Measurements from ENCODE around the gene ATP9B.

GRCh38 chr18:79333046-79333445, 263.9 kb downstream of the ATP9B start:
- TF ChIP-seq, protein P1, sequence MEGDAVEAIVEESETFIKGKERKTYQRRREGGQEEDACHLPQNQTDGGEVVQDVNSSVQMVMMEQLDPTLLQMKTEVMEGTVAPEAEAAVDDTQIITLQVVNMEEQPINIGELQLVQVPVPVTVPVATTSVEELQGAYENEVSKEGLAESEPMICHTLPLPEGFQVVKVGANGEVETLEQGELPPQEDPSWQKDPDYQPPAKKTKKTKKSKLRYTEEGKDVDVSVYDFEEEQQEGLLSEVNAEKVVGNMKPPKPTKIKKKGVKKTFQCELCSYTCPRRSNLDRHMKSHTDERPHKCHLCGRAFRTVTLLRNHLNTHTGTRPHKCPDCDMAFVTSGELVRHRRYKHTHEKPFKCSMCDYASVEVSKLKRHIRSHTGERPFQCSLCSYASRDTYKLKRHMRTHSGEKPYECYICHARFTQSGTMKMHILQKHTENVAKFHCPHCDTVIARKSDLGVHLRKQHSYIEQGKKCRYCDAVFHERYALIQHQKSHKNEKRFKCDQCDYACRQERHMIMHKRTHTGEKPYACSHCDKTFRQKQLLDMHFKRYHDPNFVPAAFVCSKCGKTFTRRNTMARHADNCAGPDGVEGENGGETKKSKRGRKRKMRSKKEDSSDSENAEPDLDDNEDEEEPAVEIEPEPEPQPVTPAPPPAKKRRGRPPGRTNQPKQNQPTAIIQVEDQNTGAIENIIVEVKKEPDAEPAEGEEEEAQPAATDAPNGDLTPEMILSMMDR (conservative IDR thresholded peaks at IDR 0.05) = no peak
- no peak for TF ChIP-seq EZH2 (IDR thresholded peaks at IDR 0.05; ENCODE audit: low read depth)

All from PC-9 (cell line).